Stimulated activated naive CD8-positive, alpha-beta T cell treated with anti-CD3 and anti-CD28 coated beads, Interleukin-15, Interleukin-2, amounts not matched to agents 100 ng/mL and 50 ng/mL, for 24 hours (primary cell): ENCODE results near the gene ALDH3A2.

ENCODE experiments used
- H3K27ac Mint-ChIP-seq: one replicate; pipeline ENCODE4 v1.8.0; 2021; ENCODE audit warnings: mild to moderate bottlenecking, mixed read lengths
- H3K27me3 Mint-ChIP-seq: one replicate; pipeline ENCODE4 v1.8.0; 2021; ENCODE audit warnings: mixed read lengths
- H3K36me3 Mint-ChIP-seq: one replicate; pipeline ENCODE4 v1.8.0; 2021; ENCODE audit warnings: low read depth, mixed read lengths
- H3K4me1 Mint-ChIP-seq: one replicate; pipeline ENCODE4 v1.8.0; 2021; ENCODE audit warnings: low read depth, mixed read lengths
- H3K4me3 Mint-ChIP-seq: one replicate; pipeline ENCODE4 v1.8.0; 2021; ENCODE audit warnings: mild to moderate bottlenecking, mixed read lengths
- H3K9me3 Mint-ChIP-seq: one replicate; pipeline ENCODE4 v1.8.0; 2021; ENCODE audit warnings: mixed read lengths

Gene ALDH3A2

DNA sequence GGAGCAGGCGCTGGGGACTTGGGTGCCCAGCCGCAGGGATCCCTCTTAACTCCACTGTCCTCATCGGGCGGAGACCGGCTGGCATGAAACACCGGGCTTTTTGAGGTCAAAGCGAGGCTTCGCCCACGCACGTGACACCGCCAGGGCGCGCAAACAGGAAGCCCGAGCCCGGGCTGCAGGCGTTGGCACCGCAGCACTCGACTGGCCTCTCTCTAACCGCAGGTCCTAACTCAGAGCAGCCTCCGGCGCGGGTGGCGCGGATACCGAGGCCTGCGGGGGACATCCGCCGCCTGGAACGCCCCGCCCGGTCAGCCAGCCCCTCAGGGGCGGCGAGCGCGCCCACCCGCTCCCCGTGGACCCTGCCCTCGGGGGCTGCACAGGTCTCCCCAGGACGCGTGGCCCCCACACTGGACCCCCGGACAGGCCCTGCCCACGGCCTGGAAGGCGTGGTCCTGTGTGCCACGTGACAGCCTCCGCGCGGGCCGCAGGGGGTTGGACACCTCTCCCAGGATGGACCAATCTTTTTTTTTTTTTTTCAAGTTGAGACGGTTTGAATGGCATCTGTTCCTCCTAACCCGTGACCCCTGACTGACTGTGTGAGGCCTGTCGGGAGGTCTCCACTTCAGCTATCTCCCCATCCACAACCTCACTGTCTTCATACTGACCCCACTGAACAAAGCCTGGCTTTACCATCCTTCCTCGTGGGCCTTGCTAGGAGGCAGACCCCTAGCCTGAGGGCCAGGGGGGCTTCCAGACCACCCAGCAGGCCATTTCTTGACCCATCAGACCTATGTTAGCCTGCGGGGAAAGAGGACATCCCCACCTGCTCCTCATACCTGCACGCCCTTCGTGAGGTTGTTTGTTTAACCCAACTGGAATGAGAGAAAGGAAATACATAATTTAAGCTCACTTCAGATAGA lies 76.2 kb downstream of the ALDH3A2 start:
- Mint-ChIP-seq H3K27ac (peak overlapping the region; percentile 28), H3K9me3 (no peaks in the 10 kb centered on the region), H3K4me1 (peaks cover 18% of the 10 kb centered on the region), H3K36me3 (no peaks in the 10 kb centered on the region), H3K27me3 (peaks cover 8% of the 10 kb centered on the region), H3K4me3 (peak overlapping the region; percentile 40)

DNA sequence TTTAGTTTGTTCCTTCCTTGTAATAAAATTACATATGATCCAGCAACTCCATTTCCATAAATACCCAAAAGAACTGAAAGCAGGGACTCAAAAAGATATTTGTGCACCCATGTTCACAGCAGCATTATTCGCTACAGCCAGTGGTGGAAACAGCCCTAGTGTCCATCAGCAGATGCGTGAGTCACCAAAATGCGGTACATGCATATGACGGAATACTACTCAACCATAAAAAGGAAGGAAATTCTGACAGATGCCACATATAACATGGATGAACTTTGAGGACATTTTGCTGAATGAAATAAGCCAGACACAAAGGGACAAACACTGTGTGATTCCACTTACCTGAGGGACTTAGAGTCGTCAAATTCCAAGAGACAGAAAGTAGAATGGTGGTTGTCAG lies 76.9 kb downstream of the ALDH3A2 start:
- Mint-ChIP-seq H3K27ac (peak overlapping the region; percentile 28), H3K9me3 (no peaks in the 10 kb centered on the region), H3K4me3 (peak overlapping the region; percentile 40), H3K27me3 (peaks cover 8% of the 10 kb centered on the region), H3K4me1 (peaks cover 18% of the 10 kb centered on the region), H3K36me3 (no peaks in the 10 kb centered on the region)

DNA sequence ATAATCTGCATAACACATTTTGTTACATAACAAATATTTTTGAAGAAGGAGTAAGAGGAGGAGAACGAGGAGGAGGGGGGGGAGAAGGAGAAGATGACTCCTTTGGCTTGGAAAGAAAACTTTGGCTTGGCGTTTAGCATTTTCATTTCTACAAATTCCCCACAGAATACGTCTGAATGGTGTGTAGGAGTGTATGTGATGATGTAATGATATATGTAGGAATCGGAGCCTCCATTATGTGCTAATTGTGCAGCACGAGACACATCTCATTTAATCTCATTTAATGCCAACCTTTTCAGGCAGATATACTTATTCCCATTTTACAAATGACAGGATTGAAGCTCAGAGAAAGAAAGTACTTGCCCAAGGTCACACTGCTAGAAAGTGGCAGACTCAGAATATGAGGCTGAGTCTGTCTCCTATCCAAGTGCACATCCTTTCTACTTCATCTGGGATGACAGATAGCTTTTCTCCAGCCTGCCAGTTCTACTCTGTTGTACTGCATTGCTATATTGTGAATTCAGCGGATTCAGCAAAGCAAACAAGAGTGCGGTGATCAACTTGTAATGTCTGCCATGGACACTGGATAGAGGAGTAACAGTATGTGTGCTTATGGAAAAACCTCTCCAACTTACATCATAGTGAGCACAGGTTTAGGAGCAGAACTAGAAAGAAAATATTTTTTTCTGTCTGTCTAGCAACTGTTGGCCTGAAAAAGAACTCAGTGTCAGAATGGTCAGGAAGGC lies 78.3 kb downstream of the ALDH3A2 start:
- peaks cover 8% of the 10 kb centered on the region for H3K27me3 Mint-ChIP-seq
- no peak overlapping the region for H3K27ac Mint-ChIP-seq
- H3K4me1 Mint-ChIP-seq: peaks cover 18% of the 10 kb centered on the region
- H3K9me3 Mint-ChIP-seq: no peaks in the 10 kb centered on the region
- no peak overlapping the region for H3K4me3 Mint-ChIP-seq
- H3K36me3 Mint-ChIP-seq: no peaks in the 10 kb centered on the region
